Astrocyte (in vitro differentiated cells and primary cell): Measurements from ENCODE around the gene C2. TPM values are rescaled to one million over a fixed set of nuclear protein-coding genes. Genes with fewer than 3 reads are reported as not detected.

Experiments used
- DNase-seq: peaks from one replicate; pipeline ENCODE4 v3.0.0-alpha.2; 2010; ENCODE audit warnings: low read depth
- FAIRE-seq: peaks from 2 replicates; lab custom pipeline; 2011; peaks lifted over from hg19 to GRCh38; lab: Jason Lieb, UNC
- H2AFZ ChIP-seq: 2 replicates; pipeline ENCODE4 v1.6.0; 2012; ENCODE audit warnings: low read depth, low read length, inconsistent platforms
- H3K27ac ChIP-seq: 2 replicates; pipeline ENCODE4 v1.5.1; 2011; ENCODE audit warnings: low read depth, low read length, inconsistent platforms
- H3K27me3 ChIP-seq: 2 replicates; pipeline ENCODE4 v1.6.0; 2011; ENCODE audit warnings: low read length, inconsistent platforms; ENCODE audit not compliant: insufficient read depth
- H3K36me3 ChIP-seq: 2 replicates; pipeline ENCODE4 v1.5.1; 2011; ENCODE audit warnings: low read length, inconsistent platforms; ENCODE audit not compliant: insufficient read depth
- H3K4me1 ChIP-seq: 2 replicates; pipeline ENCODE4 v1.5.1; 2011; ENCODE audit warnings: low read length, inconsistent platforms; ENCODE audit not compliant: insufficient read depth
- H3K4me2 ChIP-seq: 2 replicates; pipeline ENCODE4 v1.6.0; 2012; ENCODE audit warnings: low read length, inconsistent platforms
- H3K4me3 ChIP-seq: 2 replicates; pipeline ENCODE4 v1.5.1; 2011; ENCODE audit warnings: low read depth, mild to moderate bottlenecking, low read length, inconsistent platforms; ENCODE audit not compliant: insufficient read depth
- H3K79me2 ChIP-seq: 2 replicates; pipeline ENCODE4 v1.6.0; 2012; ENCODE audit warnings: mild to moderate bottlenecking, low read length, inconsistent platforms; ENCODE audit not compliant: insufficient read depth
- H3K9ac ChIP-seq: 2 replicates; pipeline ENCODE4 v1.6.0; 2012; ENCODE audit warnings: mild to moderate bottlenecking, low read length, inconsistent platforms
- H3K9me3 ChIP-seq: 2 replicates; pipeline ENCODE4 v1.5.1; 2012; ENCODE audit warnings: low read depth, mild to moderate bottlenecking, low read length, inconsistent platforms; ENCODE audit not compliant: insufficient read depth
- H4K20me1 ChIP-seq: 2 replicates; pipeline ENCODE4 v1.6.0; 2012; ENCODE audit warnings: low read length, inconsistent platforms; ENCODE audit not compliant: insufficient read depth
- H3K27ac Mint-ChIP-seq: one replicate; pipeline ENCODE4 v1.8.0; 2021; ENCODE audit warnings: mild to moderate bottlenecking, mixed read lengths; ENCODE audit not compliant: unreplicated experiment
- H3K27me3 Mint-ChIP-seq: one replicate; pipeline ENCODE4 v1.8.0; 2021; ENCODE audit warnings: low read depth, mixed read lengths; ENCODE audit not compliant: unreplicated experiment
- H3K36me3 Mint-ChIP-seq: one replicate; pipeline ENCODE4 v1.8.0; 2021; ENCODE audit warnings: low read depth, mixed read lengths; ENCODE audit not compliant: unreplicated experiment
- H3K4me1 Mint-ChIP-seq: one replicate; pipeline ENCODE4 v1.8.0; 2021; ENCODE audit warnings: low read depth, mixed read lengths; ENCODE audit not compliant: unreplicated experiment
- H3K4me3 Mint-ChIP-seq: one replicate; pipeline ENCODE4 v1.8.0; 2021; ENCODE audit warnings: mild to moderate bottlenecking, moderate library complexity, mixed read lengths; ENCODE audit not compliant: unreplicated experiment
- H3K9me3 Mint-ChIP-seq: one replicate; pipeline ENCODE4 v1.8.0; 2021; ENCODE audit warnings: mild to moderate bottlenecking, mixed read lengths; ENCODE audit not compliant: unreplicated experiment
- EZH2 ChIP-seq: IDR thresholded peaks from 2 replicates; pipeline ENCODE4 v1.6.1; 2012; ENCODE audit warnings: mild to moderate bottlenecking, low read length, inconsistent platforms; ENCODE audit not compliant: insufficient read depth
- total RNA-seq: library from RNA; stranded (reverse); gene quantifications from 2 replicates; pipeline ENCODE4 v1.2.1, GENCODE V29; 2021
- TF ChIP-seq, protein P1 (sequence below): IDR thresholded peaks from 2 replicates; pipeline ENCODE4 v1.5.1; 2011; ENCODE audit warnings: low read depth, mild to moderate bottlenecking, inconsistent platforms, low read length, moderate library complexity; ENCODE audit not compliant: insufficient read depth

Gene C2
- total RNA-seq, 1 donor from 2014 or later, result 0.20 TPM

DNA sequence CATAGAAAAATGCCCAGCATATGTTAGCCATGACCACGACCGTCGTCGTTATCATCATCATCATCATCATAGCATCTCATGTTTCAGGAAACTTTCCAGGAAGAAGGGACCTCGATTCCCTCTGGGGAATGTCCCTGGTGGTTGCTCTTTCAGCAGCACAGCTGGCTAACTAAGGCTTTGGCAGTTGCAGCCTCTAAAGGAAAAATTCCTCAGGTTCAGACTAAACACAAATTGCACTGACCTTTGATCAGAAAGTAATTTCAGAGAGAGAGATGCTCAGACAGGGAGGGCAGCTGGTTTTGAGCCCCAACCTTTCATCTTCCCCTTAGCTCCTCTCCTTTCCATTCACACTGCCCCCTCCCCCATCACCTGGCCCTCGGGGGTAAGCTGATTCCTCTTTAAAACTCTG lies 12.7 kb downstream of the C2 start:
- peaks cover 8% of the 10 kb centered on the region for H3K4me1 Mint-ChIP-seq
- no peak overlapping the region for H3K4me3 Mint-ChIP-seq
- FAIRE-seq (no peak), DNase-seq (peak; percentile 7)
- no peak overlapping the region for H3K4me2 ChIP-seq
- no peaks in the 10 kb centered on the region for H3K9me3 Mint-ChIP-seq
- H3K4me3 ChIP-seq, result no peak overlapping the region
- H3K4me1 ChIP-seq, result peaks cover under 1% of the 10 kb centered on the region
- H3K27ac ChIP-seq, result no peak overlapping the region
- no peaks in the 10 kb centered on the region for H4K20me1 ChIP-seq
- H2AFZ ChIP-seq, result no peak overlapping the region
- H3K9me3 ChIP-seq, result no peaks in the 10 kb centered on the region
- no peaks in the 10 kb centered on the region for H3K36me3 Mint-ChIP-seq
- peaks cover 34% of the 10 kb centered on the region for H3K27me3 Mint-ChIP-seq
- peaks cover 14% of the 10 kb centered on the region for H3K27me3 ChIP-seq
- no peaks in the 10 kb centered on the region for H3K79me2 ChIP-seq
- no peak overlapping the region for H3K9ac ChIP-seq
- TF ChIP-seq, protein P1, sequence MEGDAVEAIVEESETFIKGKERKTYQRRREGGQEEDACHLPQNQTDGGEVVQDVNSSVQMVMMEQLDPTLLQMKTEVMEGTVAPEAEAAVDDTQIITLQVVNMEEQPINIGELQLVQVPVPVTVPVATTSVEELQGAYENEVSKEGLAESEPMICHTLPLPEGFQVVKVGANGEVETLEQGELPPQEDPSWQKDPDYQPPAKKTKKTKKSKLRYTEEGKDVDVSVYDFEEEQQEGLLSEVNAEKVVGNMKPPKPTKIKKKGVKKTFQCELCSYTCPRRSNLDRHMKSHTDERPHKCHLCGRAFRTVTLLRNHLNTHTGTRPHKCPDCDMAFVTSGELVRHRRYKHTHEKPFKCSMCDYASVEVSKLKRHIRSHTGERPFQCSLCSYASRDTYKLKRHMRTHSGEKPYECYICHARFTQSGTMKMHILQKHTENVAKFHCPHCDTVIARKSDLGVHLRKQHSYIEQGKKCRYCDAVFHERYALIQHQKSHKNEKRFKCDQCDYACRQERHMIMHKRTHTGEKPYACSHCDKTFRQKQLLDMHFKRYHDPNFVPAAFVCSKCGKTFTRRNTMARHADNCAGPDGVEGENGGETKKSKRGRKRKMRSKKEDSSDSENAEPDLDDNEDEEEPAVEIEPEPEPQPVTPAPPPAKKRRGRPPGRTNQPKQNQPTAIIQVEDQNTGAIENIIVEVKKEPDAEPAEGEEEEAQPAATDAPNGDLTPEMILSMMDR, result no peak
- TF ChIP-seq EZH2, result no peak
- no peaks in the 10 kb centered on the region for H3K36me3 ChIP-seq
- peak overlapping the region; percentile 84 for H3K27ac Mint-ChIP-seq

DNA sequence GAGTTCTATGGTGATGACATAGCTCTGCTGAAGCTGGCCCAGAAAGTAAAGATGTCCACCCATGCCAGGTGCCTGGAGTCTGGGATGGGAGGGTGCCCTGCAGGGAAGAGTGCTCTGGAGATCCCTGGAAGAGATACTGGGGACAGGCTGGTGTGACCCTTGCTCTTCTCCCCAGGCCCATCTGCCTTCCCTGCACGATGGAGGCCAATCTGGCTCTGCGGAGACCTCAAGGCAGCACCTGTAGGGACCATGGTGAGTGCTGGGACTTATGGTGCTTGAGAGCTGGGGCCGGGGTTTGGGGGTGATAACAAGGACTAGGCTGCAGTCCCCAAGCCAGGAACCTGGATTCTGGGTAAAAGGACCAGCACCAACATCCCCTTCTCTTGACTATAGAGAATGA lies 16.2 kb downstream of the C2 start:
- H3K9me3 Mint-ChIP-seq, result no peaks in the 10 kb centered on the region
- H3K27me3 Mint-ChIP-seq, result peaks cover 52% of the 10 kb centered on the region
- H3K4me1 Mint-ChIP-seq, result peaks cover 13% of the 10 kb centered on the region
- H3K27ac Mint-ChIP-seq, result no peak overlapping the region
- H3K9ac ChIP-seq, result no peak overlapping the region
- H2AFZ ChIP-seq, result no peak overlapping the region
- H3K4me2 ChIP-seq, result no peak overlapping the region
- no peak overlapping the region for H3K4me3 ChIP-seq
- H4K20me1 ChIP-seq, result no peaks in the 10 kb centered on the region
- H3K4me3 Mint-ChIP-seq, result no peak overlapping the region
- H3K9me3 ChIP-seq, result no peaks in the 10 kb centered on the region
- no peaks in the 10 kb centered on the region for H3K79me2 ChIP-seq
- H3K27ac ChIP-seq, result no peak overlapping the region
- no peak for TF ChIP-seq EZH2
- TF ChIP-seq, protein P1, result no peak
- DNase-seq (no peak), FAIRE-seq (no peak)
- peaks cover 7% of the 10 kb centered on the region for H3K4me1 ChIP-seq
- H3K36me3 Mint-ChIP-seq, result peaks cover 4% of the 10 kb centered on the region
- H3K27me3 ChIP-seq, result peaks cover 14% of the 10 kb centered on the region
- no peaks in the 10 kb centered on the region for H3K36me3 ChIP-seq

DNA sequence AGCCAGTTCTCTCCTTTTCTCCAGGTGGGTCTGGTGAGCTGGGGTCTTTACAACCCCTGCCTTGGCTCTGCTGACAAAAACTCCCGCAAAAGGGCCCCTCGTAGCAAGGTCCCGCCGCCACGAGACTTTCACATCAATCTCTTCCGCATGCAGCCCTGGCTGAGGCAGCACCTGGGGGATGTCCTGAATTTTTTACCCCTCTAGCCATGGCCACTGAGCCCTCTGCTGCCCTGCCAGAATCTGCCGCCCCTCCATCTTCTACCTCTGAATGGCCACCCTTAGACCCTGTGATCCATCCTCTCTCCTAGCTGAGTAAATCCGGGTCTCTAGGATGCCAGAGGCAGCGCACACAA lies 17.6 kb downstream of the C2 start:
- FAIRE-seq, result no peak
- Histone ChIP-seq H3K4me3 (no peak overlapping the region), H2AFZ (no peak overlapping the region), H3K27me3 (peaks cover 11% of the 10 kb centered on the region), H3K9ac (no peak overlapping the region), H4K20me1 (no peaks in the 10 kb centered on the region), H3K79me2 (no peaks in the 10 kb centered on the region), H3K36me3 (no peaks in the 10 kb centered on the region), H3K9me3 (no peaks in the 10 kb centered on the region), H3K27ac (no peak overlapping the region), H3K4me1 (peaks cover 7% of the 10 kb centered on the region), H3K4me2 (peak overlapping the region; percentile 78)
- Mint-ChIP-seq H3K4me1 (peaks cover 17% of the 10 kb centered on the region), H3K9me3 (no peaks in the 10 kb centered on the region), H3K27me3 (peaks cover 55% of the 10 kb centered on the region), H3K27ac (no peak overlapping the region), H3K4me3 (peak overlapping the region; percentile 18), H3K36me3 (peaks cover 4% of the 10 kb centered on the region)
- TF ChIP-seq, protein P1, result no peak
- no peak for TF ChIP-seq EZH2
- DNase-seq, result no peak
